Left forelimb (tissue), 1 donor: ENCODE results near the gene QRICH2.
"Not testable (repeated sequence)": the region's sequence is repeated elsewhere in the genome, so short reads cannot be mapped to it uniquely, and the experiment has no call there.

Experiments used
- DNase-seq: peaks from one replicate; pipeline ENCODE4 v3.0.0-alpha.2; 2018; ENCODE audit warnings: low spot score

QRICH2 gene, protein sequence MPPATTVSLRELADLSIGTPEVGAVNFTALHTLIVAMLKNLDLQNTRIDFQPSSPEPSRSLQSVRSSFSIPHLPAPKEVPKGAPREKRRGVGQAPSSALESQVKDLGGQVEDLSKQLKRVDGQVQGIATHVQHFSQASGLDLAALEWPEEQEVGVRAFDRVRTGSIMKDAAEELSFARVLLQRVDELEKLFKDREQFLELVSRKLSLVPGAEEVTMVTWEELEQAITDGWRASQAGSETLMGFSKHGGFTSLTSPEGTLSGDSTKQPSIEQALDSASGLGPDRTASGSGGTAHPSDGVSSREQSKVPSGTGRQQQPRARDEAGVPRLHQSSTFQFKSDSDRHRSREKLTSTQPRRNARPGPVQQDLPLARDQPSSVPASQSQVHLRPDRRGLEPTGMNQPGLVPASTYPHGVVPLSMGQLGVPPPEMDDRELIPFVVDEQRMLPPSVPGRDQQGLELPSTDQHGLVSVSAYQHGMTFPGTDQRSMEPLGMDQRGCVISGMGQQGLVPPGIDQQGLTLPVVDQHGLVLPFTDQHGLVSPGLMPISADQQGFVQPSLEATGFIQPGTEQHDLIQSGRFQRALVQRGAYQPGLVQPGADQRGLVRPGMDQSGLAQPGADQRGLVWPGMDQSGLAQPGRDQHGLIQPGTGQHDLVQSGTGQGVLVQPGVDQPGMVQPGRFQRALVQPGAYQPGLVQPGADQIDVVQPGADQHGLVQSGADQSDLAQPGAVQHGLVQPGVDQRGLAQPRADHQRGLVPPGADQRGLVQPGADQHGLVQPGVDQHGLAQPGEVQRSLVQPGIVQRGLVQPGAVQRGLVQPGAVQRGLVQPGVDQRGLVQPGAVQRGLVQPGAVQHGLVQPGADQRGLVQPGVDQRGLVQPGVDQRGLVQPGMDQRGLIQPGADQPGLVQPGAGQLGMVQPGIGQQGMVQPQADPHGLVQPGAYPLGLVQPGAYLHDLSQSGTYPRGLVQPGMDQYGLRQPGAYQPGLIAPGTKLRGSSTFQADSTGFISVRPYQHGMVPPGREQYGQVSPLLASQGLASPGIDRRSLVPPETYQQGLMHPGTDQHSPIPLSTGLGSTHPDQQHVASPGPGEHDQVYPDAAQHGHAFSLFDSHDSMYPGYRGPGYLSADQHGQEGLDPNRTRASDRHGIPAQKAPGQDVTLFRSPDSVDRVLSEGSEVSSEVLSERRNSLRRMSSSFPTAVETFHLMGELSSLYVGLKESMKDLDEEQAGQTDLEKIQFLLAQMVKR (N-terminal part only)

DNA sequence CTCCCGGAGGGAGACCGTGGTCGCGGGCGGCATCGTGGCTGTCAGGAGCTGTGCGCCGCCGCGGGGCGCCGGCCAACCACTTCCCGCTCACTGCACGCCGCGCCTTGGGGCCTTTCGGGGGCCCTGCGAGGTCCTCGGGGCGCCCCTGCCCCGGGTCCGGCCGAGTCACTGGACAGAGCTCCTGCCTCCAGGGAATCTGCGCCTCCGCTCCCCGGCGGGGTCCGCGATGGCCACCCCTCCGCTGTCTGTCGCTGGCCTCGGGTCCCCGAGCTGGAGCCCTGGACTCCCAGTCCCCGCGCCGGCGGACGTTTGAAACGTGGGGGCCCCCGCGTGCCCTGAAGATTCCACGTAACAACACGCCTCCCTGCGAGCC lies at the start of gene QRICH2:
QRICH2 (minus strand) TSS at position 311 of the 373 bp plus-strand sequence; CDS start at position 33, 278 bp downstream.
- DNase-seq = no peak

DNA sequence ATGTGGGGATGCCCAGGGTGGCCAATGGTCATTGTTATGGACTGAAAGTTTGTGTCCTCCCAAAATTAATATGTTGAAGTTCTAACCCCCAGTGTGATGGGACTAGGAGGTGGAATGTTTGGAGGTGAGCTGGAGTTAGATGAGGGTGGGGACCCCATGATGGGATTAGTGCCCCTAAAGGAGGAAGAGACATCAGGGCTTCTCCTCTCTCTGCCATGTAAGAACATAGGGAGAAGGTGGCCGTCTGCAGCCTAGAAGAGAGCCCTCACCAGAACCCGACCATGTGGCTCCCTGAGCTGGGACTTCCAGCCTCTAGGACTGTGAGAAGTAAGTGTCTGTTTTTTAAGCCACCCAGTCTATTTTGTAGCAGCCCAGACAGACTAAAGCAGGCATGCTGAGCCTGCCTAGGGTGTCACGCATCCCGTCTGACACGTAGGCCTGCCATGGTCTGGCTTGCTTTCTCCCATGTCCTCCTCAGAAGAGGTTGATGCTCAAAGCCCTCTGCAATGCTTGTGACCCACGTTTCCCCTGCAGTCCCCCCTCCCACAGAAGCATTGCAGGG lies 49.6 kb upstream of the QRICH2 start:
- no peak for DNase-seq

DNA sequence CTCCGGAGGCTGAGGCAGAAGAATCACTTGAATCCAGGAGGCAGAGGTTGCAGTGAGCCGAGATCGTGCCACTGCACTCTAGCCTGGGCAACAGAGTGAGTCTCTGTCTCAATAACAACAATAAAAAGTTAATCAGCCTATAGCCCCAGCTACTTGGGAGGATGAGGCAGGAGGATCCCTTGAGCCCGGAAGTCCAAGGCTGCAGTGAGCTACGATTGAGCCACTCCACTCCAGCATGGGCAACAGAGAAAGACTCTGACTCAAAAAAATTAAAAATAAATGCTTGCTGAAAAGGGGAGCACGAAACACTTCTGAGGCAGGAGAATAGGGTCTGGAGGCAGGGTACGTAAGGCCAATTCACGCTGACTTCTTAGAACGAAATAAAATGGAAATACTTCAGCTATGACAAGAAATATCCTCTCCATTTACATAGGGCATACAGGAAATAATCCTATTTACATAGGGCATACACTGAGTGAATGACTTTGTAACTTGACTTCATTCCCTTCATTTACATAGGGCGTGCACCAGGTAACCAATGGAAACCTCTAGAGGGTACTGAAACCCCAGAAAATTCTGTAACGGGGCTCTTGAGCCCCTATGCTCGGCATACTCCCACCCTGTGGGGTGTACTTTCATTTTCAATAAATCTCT lies 48.9 kb upstream of the QRICH2 start:
- DNase-seq = no peak

DNA sequence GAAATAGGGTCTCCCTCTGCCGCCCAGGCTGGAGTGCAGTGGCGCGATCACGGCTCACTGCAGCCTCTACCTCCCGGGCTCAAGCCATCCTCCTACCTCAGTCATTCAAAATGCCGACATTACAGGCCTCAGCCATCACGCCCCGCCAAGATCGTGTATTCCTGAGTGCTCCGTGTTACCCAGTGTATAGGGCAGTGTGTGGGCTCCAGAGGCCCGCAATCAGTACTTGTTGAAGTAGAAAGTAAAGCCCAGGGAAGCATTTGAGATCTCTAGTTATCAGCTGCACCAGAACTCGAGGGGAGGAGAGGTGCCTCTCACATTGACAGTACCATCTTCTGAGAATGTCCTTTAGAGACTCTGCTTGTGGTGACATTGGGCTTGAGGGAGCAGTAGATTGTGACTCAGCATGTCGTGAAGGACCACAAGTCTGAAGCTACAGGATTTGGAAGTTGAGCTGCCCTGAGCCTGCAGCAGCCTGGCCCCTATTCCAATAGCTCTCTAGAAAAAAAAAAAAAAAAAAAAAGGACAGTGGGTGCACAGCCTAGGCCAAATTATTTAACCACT lies 46.8 kb upstream of the QRICH2 start:
- no peak for DNase-seq

DNA sequence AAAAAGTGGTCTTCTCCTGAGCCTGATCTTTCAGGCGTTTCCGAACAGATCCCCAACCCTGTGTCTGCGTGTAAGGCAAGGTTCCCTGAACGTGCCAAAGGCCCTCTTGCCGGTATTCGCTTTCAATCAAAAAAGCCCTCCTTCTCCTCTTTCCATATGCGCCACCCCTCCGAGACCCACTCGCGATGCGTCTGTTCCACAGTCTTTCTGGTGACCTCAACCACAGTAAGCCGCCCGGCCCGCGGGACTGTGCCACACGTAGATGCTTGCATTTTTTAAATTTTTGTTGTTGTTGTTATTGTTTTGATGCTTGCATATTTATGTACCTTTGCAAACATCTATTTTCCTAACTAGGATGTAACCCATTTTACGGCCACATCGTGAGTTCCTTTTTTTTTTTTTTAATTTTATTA lies 46.2 kb upstream of the QRICH2 start:
- DNase-seq = no peak

DNA sequence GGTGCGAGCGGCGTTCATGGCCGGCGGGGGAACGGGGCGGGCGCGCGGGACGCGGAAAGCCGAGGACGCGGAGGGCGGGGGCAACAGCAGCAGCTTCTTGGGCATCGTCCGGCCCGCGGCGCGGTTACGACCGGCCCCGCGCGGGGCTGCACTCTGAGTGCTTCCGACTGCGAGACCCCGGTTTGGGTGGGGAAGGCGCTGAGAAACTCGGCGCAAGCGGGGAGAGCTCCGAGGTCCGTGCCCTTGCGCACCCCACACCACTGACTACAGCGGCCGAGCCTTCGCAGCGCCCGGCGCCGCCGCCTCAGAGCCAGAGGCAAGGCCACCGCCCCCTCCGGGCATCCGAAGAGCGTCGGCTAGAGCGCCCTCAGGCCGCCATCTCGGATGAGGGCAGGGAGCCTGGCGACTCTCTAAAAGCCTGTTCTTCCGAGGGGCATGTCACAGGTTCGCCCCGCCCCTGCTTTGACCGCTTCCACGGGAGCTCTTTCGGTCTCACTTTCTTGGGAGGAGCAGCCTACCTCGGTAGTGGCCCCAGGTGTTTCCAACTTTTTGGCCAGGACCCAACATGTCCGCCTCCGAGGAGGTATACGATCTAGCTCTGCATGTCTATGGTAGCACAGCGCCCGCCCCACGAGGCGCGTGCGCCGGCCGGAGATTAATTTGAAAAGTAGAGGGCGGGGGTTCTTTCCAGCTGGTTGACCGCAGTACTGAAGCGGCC lies 45.7 kb upstream of the QRICH2 start, which contains the start of gene PRPSAP1:
PRPSAP1 (minus strand) TSS at position 318 of the 718 bp plus-strand sequence; CDS start at position 105, 213 bp downstream.
- DNase-seq = peak; percentile 95

DNA sequence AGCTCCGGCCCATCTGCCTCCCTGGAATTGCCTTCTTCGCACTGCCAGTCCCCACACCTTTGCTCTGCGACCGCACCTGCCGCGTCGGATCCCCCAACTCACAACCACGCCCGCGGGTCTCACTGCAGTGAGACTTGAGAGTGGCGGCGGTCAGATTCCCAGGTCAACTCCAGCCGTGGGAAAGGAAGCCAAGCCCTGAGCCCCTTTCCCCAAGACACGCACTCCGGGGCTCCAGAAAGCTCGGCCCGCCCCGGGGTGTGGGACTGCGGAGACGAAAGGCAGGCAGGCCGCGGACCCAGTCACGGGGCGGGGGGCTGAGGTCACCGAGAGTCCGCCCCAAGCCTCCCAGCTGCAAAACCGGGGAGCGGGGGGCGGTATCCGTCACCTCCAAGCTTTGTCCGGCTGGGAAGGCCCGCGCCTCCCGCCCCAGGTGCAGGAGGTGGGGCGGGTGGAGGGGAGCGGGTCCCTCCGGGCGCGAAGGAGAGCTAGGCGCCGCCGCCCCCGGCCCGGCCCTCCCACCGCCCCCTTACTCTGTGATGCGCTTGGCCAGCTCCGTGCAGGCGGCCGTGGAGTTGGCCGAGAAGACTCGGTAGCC lies 45.0 kb upstream of the QRICH2 start:
- no peak for DNase-seq

DNA sequence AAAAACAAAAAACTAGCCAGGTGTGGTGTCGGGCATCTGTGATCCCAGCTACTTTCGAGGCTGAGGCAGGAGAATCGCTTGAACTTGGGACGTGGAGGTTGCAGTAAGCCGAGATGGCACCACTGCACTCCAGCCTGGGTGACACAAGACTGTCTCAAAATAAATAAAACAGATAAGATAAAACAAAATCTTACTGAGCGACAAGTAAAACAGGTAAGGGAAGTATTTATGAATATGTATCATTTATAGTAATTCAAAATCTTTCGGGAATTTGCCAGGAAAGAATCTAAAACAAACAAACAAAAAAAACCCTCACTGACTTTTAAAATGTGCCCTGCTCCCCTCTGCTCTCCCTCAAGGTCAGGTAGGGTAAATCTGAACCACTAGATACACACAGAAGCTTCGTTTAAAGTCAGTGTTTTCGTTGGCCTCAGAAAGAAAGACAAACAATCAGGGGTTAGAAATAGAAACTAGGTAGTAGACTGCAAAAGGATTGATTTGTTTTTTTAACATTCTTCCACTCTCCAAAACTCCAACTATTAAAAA lies 43.5 kb upstream of the QRICH2 start:
- no peak for DNase-seq

DNA sequence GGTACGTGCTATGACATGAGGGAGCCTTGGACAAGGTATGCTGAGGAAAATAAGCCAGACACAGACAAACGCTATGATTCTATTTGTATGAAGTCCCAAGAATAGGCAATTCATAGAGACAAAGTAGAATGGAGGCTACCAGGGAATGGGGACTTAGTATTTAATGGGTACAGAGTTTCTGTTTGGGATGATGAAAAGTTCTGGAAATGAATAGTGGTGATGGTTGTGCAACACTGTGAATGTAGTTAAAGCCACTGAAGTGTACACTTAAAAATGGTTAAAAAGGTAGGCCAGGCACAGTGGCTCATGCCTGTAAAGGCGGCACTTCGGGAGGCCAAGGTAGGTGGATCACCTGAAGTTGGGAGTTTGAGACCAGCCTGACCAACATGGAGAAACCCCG lies 42.4 kb upstream of the QRICH2 start:
- no peak for DNase-seq

DNA sequence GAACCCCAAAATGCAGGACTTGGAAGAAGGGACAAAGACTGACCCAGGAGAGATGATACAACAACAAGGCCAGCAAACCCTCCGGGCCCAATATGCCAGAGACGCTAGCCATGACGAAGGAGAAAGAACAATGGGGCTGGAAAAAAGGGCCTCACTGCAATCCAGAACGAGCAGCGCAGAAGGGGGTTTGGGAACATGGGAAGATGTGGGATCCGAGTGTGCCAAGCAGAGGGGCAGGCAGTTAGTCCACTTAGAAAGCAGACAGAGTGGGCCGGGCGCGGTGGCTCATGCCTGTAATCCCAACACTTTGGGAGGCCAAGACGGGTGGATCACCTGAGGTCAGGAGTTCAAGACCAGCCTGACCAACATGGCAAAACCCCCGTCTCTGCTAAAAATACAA lies 38.9 kb upstream of the QRICH2 start:
- not testable (repeated sequence) for DNase-seq

DNA sequence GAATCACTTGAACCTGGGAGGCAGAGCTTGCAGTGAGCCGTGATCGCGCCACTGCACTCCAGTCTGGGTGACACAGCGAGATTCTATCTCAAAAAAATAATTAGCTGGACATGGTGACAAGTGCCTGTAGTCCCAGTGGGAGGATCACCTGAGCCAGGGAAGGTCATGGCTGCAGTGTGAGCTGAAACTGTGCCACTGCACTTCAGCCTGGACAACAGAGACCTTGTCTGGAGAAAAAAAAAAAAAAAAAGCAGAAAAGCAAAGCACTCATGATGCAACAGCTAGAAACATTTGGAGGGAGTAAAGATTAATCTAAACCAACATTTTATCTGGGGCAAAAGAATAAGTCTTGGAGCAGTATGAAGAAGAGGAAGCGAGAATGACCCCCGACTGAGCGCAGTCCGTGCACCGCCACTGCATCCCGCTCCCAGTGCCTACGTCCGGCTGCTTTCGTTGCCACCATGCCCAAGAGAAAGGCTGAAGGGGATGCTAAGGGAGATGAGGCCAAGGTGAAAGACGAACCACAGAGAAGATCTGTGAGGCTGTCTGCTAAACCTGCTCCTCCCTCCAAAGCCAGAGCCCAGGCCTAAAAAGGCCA lies 37.4 kb upstream of the QRICH2 start:
- DNase-seq = no peak

DNA sequence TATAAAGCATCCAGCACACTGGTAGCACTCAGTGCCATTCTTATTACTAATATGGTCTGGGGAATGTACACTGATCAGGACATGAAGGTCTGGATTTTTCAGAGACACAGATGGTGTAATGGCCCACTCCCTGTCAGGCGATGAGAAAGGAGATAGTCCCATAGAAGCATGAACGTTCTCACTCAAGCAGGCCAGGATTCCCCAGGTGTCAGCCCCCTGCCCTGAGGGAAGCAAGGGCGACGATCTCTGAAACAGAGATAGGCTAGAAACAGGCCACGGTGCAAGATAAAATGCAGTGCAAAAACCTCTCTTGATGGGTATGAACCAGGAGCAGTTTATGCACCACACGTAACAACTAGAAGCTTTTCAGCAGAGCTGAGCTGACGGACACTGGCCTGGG lies 35.0 kb upstream of the QRICH2 start:
- DNase-seq = no peak

DNA sequence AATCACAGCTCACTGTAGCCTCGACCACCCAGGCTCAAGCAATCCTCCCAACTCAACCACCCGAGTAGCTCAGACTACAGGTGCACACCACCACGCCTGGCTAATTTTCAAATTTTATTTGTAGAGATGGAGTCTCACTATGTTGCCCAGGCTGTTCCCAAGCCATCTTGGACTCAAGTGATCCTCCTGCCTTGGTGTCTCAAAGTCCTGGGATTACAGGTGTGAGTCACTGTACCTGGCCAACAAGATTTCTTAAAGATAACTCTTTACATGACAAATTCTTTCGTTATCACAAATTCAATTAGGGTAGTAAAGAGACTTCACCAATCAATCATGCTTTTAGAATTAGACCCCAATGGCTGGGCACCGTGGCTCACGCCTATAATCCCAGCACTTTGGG lies 33.2 kb upstream of the QRICH2 start:
- no peak for DNase-seq

DNA sequence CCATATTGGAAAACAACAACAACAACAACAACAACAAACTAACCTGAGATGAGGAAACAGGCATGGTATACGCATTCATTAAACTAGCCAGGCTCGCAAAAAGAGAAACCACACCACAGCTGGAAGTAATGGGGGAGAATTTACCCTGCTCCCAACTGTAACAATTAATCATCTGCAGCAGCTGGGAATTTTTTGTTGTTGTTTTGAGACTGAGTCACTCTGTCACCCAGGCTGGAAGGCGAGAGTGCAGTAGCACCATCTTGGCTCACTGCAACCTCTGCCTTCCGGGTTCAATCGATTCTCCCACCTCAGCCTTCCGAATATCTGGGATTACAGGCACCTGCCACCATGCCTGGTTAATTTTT lies 29.3 kb upstream of the QRICH2 start:
- no peak for DNase-seq

DNA sequence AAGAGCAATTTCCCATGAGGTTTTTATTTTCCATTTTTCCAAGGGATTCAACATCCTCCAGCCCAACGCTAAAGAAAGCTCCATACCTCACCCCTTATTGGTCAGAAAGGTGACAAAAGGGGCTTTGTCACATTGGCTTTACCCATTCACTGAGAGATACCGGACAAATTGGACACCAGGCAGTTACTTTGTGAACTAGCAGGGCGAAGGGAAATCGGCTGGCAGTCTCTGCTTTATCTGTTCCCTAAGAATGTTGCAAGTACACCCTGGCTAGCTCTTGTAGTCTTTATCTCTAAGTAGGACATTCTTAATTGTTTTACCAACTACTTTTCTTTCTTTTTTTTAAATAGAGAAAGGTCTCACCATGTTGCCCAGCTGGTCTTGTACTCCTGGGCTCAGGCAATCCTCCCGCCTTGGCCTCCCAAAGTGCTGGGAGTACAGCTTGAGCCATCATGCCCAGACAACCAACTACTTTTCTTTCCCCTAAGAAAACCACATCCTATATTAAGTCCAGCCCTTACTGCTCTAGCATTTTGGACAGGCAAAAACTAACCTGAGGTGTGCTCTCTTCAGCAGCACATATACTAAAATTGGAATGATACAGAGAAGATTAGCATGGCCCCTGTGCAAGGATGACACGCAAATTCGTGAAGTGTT lies 28.8 kb upstream of the QRICH2 start:
- no peak for DNase-seq

DNA sequence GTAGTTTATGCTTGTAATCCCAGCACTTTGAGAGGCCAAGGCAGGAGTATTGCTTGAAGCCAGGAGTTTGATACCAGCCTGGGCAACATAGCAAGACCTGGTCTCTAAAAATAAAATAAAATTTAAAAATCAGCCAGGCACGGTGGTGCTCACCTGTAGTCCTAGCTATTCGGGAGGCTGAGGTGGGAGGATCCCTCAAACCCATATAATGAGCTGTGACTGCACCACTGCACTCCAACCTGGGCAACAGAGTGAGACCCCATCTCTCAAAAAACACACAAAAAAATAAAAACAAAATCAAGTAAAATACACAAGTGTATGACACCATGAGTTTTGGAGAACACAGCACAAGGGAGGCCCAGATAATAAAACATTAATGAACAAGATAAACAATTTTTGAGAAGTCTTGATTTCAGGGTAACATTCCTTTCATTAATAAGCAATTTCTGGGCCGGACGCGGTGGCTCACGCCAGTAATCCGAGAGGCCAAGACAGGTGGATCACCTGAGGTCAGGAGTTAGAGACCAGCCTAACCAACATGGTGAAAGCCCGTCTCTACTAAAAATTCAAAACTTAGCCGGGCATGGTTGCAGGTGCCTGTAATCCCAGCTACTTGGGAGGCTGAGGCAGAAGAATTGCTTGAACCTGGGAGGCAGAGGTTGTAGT lies 27.8 kb upstream of the QRICH2 start:
- DNase-seq = no peak

DNA sequence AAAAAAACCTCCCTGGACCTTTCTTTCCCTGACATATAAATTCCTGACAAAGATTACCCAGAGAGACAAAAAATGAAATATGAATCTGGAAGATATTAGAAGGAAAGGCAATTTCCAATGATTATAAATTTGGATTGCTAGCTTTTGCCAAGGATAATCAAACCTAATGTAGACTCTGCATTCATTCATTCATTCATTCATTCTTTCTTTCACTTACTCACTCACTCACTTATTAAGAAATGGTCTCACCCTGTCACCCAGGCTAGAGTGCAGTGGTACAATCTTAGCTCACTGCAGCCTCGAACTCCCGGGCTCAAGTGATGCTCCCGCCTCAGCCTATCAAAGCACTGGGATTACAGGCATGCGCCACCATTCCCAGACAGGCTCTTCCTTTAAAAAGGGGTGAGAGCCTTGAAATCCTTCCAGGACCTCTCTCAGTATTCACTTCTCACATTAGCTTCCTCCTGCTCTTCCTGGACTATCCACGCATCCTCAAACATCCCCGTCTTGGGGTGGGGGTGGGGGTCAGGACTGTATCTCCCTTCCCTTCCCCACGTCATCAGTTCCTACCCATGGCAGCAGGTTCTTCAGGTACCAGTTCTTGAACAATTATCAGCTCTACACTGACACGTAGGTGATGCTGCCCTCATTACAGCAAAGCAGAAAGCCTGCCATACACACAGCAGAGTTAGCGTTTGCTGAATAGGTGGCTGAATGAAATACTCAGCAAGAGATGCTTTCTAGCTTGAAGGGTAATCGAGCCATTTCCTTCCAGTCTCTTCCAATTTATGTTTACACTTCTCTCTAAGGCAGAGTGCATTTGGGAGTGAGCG lies 25.8 kb upstream of the QRICH2 start:
- DNase-seq = no peak
